ENCODE results near the gene TRIO. TPM values are rescaled to one million over a fixed set of nuclear protein-coding genes. Genes with fewer than 3 reads are reported as not detected.
A peak's percentile ranks its signal among the peaks of the same experiment; 100 is the strongest.

Gene TRIO
- total RNA-seq, 1 donor from 2014 or later = 95.6 TPM

DNA sequence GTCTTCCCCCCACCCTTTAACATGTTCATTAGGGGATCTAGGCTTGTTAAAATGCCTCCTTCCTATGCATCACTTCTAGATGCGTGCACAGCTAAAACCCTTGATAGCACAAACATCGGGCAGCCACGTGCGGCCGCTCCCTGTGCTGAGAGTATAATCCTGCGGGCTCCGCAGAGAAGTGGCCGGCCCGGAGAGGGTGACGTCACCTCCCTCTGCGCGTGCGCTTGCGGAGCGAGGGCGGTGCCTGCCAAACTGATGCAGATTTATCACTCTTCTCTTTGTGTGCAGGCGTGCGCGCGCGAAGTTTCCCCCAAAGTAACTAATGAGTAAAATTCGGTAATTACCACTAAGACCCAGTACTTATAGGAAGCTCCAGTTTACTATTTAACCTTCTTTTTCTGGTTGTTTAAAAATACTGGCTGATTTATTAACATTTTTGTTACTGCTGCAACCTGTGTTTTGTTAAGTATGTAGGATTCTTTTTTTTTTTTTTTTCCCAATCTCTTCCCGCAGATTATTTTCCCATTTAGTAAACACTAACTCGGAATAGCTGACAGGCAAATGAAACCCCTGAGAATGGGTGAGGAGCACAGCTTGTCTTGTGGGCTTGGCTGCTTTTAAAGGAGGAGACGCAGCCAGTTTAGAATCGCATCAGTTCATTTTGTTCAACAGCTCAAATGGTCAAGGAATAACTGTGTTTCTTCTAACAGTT lies 121.6 kb downstream of the TRIO start:
- peak; percentile 94 for DNase-seq (ENCODE audit: low read depth in 2 of 2)

DNA sequence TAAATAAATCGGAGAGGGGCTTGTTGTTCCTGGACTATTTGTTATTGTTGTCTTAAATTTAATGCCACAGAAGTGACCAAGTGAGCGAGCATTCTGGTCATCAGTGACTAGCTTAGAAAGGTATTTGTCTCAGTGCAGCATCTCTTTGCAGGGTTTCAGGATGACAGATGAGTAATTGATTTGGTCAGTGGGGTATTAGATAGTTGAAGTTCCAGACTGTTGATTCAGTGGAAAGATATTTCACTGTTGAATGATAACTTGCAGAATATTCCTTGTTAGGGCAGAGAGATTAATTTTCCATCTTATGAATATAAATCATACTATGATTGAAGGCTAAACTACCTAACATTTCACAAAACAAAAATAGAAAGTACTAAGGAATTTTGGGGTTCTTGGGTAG lies 122.4 kb downstream of the TRIO start:
- DNase-seq (ENCODE audit: low read depth in 2 of 2) = peak; percentile 33 to 81

DNA sequence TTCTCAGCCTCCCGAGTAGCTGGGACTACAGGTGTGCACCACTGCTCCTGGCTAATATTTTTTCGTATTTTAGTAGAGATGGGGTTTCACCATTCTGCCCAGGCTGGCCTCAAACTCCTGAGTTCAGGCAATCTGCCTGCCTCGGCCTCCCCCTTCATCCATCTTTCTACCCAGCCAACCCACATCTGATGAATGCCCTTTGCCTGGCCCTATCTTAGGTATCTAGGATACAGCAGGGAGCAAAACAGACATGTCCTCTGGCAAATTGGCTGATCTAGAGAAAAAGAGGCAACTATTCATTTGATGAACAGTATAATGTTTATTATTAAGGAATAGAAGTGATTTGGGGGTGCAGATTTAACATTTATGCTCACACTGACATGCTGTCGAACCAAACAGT lies 123.0 kb downstream of the TRIO start:
- no peak for DNase-seq (ENCODE audit: low read depth in 2 of 2)

DNA sequence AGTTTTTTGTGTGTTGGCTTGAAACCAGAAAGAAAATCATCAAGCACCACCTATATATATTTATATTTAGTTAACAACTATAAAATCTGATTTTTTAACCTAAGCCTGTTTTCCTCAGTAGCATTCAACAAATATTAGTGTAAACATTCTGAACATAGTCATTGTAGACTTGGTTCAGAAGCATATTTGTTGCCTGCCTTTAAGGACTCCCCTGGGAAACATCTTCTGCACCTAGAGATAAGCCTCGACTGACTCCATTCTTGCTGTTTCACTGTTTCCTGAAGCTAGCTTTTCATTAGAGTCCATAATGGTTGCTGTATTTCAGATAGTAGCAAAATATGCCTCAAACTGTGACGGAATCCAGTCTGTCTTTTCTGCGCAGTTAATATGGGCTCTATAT lies 123.5 kb downstream of the TRIO start:
- no peak for DNase-seq (ENCODE audit: low read depth in 2 of 2)

DNA sequence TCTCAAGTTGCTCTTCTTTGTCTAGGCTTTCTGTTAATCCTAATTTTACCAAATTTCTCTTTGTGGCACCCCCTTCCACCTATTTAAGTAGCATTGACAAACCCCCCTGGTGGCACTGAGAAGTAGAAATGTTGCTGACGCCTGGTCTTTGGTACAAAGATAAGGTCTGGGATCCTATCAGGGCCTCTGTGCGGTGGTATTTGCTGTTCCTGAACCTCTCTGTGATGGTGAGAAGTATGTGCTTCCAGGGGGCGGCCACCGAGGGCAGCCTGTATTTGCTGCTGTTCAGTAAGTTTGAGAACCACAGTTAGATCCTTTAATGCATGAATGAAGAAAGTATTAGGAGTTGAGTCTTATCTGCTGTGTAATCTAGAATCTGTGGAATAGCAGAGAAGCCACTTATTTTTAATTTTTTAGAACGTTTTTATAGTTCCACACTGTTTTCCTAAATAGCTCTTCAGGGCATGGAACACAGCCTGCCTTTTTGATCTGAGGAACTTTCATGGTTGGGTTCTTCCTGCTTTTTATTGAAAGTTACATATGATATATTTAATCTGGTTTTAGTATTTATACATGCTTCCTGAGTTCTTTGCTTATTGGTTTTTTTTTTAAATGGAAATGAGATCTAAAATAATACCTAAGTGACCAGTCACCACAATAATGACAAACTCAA lies 124.2 kb downstream of the TRIO start:
- peak; percentile 34 to 38 for DNase-seq (ENCODE audit: low read depth in 2 of 2)

DNA sequence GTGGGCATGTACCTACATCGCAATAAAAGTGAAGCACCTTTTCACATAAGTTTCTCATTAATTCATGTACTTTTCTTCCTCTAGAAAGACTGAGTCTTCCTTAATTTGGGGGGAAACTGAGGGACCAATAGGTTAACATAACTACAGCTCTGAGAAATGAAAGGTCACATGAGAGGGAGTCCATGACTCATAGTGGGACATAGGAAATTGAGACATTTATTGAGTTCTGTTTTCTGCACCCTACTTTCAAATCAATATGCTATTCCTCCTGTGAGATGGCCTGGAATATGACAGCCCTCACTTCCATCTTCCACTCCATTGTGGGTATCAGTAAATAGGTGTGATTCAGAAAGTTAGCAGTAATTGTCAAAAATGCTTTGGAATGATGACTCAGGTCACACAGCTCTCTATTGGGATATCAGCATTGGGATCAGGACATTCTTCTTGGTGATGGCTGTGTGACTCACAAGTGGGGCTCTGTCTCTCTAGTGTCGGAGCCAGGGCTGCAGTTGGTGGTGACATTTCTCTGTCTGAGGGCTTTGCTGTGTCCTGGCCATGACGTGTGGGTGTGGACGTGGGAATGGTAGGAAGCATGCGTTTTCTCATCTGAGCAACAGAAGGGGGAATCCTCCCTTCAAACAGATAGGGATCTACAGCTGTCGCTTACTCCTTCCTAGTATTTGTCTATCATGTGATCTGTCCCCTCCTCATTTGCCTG lies 125.0 kb downstream of the TRIO start:
- peak; percentile 63 to 87 for DNase-seq (ENCODE audit: low read depth in 2 of 2)

DNA sequence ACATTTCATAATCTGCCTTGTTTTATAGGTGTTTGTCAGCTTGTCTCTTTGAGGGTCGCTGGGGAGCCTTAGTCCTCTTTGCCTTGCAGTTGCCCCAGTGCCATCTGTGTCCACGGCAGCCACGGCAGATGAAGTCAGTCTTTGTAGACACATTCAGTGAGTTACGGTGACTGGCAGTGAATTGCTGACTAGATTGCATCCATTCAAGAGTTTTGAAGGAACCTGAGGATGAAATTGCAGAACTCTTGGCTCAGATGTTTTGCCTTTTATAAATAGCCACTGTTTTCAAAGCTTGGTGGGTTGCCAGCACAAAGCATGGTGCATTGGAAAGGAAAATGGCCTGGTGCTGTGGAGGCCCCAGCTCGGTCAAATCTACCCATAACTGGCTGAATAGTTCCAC lies 125.6 kb downstream of the TRIO start:
- peak; percentile 42 to 61 for DNase-seq (ENCODE audit: low read depth in 2 of 2)

DNA sequence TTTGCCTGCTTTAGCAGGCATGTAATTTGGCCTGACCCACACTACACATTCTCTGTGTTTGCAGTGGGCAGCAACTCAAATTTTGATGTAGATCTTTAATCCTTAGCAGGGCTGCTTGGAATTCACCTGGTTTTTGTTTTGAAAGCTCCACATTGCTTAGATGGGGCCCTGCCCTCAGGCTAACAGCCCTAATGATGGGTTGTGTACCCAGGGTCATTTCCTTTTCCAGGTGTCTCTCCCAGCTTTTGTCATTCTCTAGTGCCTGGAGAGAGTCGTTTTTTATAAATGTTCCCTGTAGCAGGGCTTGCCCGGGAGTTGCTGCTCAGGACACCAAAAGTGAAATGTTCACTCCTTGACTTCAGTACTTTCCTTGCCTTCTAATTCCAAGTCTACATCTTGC lies 126.3 kb downstream of the TRIO start:
- DNase-seq (ENCODE audit: low read depth in 2 of 2) = no peak

DNA sequence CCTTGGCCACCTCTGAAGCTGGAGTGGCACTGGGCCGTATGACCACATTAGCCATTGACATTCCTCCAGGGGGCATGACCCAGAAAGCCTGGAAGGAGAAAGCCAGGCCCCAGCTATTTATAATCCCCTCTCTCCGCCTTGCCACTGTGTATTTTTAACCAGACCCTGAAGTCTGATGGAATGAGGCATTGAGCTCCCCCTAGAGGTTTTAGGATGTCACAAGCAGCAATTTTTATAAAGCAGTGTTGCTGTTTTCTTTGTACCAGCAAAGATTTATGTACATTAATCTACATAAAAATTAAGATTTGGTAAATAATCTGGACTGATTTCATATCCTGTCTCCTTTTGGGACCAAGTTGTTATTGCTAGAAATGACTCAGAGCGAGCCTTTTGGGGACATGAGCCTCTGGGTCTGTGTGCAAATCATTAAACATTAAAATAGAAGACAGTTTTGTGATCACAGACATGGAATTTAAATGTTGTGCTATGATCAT lies 127.1 kb downstream of the TRIO start:
- DNase-seq (ENCODE audit: low read depth in 2 of 2) = peak; percentile 78 to 79

DNA sequence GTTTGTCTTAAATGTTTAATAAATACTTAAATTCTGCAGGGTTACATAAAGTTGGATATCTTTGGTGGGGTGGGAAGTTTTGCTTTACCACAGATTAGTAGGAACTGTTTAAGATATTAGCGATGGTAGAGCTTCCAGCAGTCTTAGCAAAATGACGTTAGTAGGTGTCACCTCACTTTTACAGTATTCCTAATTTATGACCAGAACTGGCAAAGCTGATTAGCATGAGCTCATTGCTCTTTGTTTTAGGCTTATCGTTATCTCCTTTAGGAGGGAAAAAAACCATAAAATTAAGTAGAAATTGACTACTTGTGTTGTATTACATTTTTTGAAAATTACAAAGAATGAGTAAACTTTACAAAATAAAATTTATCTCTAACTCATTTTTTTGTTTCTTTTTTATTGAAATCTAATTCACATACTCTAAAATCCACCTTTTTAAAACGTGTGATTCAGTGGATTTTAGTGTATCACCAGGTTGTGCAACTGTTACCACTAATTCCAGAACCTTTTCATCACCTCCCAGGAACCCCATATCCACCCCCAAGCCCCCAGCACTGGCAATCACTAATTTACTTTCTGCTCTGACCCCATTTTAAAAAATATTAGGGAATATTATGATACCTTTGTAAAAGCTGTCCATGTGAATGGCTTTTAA lies 129.5 kb downstream of the TRIO start:
- no peak for DNase-seq (ENCODE audit: low read depth in 2 of 2)

DNA sequence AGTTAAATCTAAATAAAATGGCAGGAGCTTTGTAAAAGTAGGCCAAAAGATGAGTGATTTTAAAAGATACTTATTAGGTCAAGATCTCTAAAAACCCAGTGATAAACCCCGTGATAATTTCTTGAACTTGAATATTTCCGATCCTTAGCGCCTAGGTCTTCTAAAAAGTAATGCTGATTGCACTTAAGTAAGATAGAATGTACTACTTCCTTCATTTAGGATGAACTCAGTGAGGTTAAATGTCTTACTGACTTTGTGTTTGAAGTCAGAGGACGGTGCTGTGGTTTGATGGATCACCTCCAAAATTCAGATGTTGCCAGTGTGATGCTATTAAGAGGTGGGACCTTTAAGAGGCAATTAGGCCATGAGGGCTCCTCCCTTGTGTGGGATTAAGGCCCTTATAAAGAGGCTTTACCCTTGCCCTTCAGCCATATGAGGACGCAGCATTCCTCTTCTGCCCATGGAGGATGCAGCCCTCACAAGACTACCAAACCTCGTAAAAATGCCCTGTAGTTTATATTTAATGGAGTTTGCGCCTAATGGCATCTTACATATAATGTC lies 130.1 kb downstream of the TRIO start:
- DNase-seq (ENCODE audit: low read depth in 2 of 2) = no peak

DNA sequence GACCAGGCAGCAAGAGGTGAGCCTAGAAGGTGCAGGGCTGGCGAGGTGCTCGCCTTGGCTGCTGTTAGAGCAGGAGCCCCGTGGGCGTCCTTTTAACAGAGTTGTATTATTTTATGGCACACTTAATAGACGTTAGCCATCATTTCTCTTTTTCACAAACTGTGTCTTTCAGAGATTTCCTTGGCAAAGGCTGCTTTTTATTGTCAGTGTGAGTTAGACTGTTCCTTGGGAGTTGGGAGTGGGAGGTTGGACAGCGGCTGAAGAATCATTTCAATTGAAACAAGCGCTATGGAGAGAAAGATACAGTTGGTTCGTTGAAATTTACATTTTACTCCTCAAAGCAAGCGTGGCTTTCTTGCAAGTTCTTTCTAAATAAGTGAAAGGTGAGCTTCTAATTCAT lies 133.2 kb downstream of the TRIO start:
- DNase-seq (ENCODE audit: low read depth in 2 of 2) = no peak

DNA sequence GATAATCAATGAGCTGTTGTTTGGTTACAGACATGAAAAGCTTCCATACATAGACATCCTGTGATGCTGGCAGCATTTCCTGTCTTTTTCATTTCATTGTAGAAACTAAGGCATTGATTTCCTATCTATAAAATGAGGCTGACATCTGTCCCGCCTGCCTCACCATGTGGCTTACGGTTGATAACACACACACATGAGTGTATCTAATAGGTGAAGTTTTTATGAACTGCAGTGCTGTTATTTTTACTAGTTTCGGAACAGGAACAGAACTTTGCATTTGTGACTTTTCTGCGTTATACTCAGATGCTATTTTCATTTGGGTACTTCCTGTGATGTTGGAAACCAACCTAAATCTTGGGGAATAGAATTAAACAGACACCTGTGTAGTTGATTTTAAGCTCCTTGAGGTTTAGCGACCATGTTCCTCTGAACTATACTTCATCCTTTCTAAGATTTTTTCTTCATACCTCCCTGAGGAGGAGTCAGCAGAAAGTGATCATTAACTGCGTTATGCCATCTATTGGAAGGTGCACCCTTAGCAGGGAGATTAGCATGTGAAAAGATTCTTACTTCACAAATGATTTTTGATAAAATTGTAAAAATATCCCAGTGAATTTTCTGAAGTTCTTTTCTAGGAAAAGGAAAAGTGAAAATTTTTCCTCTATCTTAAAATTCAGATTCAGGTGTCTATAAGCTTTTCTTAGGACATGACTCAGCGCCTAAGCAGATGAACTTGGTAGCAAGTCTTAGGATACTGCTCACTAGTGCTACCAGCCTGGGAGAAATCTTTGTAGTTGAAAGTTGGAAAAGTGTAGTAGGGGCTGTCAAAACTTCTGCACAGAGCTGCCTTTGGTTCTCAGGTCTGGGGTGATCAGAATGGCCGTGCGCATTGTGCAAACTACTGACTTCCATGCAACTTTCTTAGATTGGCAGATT lies 134.5 kb downstream of the TRIO start:
- peak in 1 of 2 donors; percentile 18 for DNase-seq (ENCODE audit: low read depth in 2 of 2)

DNA sequence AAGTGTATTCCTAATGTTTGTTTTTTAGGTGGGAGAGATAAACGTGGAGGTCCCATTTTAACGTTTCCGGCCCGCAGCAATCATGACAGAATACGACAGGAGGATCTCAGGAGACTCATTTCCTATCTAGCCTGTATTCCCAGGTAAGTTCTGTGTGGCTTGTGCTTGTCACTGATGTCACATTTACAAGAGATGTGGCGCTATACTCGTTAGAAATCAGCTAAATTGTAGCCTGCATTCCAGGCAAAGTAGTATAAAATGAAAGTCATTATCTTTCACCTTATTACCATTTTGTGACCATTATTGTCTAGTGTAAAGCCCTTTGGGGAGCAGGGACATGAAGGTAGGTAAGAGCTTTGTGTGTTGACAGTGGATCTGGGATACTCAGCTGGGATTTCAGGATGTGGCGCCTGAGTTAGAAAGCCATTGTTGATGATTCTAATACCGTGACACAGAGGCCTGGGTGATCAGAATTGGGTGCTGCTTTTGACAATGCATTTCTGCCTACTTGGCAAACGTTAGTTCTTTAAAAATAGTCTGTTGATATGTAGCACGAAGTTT lies 137.2 kb downstream of the TRIO start:
- DNase-seq (ENCODE audit: low read depth in 2 of 2) = no peak

DNA sequence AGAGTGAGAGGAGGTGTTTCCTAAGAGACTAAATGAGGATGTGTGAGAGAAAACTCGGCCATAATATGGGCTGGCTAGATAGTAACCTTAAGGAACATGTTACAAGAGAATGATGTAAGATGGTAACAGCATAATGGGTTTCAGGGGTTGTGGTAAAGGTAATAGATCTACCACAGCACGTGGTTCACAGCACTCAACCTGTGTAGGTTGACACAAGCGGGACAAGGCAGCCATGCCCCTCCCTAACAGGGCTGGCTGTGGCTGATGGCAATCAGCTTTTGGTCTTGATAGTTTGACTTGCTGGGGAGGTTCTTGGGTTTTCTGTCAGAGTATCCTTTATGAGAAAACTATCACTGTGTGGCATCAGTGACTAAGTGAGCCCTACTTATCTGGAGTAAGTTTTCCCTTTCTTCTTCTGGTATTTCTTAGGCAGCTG lies 138.6 kb downstream of the TRIO start:
- no peak for DNase-seq (ENCODE audit: low read depth in 2 of 2)

DNA sequence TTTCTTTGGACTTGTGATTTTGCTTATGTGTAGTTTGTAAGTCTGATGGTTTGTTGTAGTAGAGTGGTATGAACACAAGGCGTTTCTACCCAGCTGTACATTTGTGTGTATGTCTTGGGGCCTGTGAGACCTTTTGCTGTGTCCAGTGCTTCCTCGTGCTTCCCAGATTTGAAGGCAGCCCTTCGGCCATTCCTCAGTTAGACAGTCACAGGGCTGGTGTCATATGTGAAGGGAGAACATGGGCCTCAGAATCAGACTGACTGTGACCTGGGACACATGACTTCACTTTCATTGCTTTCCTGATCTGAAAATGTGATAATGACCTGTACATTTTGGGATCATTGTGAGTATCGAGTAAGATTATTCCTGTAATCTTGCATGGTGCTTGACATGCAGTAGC lies 140.0 kb downstream of the TRIO start:
- DNase-seq (ENCODE audit: low read depth in 2 of 2) = no peak

DNA sequence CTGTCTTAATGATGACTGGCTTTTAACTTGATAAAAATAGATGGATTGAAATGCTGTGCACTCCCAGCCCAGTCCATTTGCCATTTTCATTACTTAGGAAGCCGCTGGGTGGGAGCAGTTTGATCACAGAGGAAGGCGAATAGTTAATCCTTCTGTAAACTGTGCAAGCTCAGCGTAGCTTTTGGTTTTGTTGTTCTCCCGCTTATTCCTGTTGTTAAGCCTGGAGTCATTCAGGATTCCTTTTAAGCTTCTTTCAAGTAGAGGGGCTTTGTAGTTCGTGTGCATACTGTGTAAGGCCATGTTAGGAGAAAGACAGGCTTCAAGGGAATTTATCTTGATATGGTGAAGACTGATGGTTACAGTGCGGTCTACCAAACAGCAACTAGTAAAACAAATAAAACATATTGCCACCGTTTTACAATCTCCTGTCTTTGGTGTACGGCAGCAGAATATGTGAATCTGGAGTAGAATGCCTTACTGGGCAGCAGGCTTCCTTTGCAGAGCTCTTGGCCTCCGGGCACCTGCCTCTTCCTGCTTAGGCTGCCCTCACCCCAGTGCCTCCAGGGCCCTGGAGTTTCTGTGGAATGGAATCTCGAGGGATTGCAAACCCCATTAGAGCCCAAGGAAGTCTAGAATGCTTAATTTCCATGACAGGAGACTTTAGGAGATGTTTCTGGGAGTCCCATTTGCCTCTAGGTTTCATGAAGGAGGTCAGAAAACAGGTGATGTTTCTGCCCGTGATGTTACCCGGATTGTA lies 141.4 kb downstream of the TRIO start:
- DNase-seq (ENCODE audit: low read depth in 2 of 2) = no peak

DNA sequence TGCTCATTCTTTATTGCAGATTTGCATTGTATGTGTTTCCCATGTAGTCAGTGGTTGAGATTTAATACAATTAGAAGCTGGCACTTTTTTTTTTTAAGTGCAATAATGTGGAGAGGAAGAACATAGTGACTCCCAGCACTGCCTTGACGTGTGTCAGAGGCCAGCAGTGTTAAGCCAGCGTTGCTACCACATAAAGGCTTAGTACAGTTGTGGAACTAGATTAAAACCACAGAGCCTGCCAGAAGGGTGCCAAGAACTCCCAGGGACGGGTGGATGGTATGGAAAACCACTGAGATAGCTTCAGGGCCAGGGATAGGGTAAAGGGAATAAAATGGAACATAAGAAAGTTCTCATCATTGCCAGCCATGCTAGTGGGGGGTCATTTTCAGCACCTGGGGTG lies 142.9 kb downstream of the TRIO start:
- DNase-seq (ENCODE audit: low read depth in 2 of 2) = no peak

Measured in lung microvascular endothelial cell (primary cell).